ENCODE data around the gene PHACTR1.

GRCh38 chr6:13188306-13188705 lies 471.7 kb downstream of the PHACTR1 start:
- no peak for TF ChIP-seq POLR2A (IDR thresholded peaks at IDR 0.05)
- no peak for TF ChIP-seq CTCF (IDR thresholded peaks at IDR 0.05)
- TF ChIP-seq POLR2AphosphoS5 (IDR thresholded peaks at IDR 0.05): no peak
- no peak for TF ChIP-seq EP300 (IDR thresholded peaks at IDR 0.05; ENCODE audit: low read depth)
